COLO668 (cell line): Measurements from ENCODE around the gene SLC6A18.

ENCODE experiments used
- DNase-seq: peaks from one replicate; lab custom pipeline; 2025; ENCODE audit not compliant: unreplicated experiment; lab: John Stamatoyannopoulos, UW

Gene SLC6A18, protein sequence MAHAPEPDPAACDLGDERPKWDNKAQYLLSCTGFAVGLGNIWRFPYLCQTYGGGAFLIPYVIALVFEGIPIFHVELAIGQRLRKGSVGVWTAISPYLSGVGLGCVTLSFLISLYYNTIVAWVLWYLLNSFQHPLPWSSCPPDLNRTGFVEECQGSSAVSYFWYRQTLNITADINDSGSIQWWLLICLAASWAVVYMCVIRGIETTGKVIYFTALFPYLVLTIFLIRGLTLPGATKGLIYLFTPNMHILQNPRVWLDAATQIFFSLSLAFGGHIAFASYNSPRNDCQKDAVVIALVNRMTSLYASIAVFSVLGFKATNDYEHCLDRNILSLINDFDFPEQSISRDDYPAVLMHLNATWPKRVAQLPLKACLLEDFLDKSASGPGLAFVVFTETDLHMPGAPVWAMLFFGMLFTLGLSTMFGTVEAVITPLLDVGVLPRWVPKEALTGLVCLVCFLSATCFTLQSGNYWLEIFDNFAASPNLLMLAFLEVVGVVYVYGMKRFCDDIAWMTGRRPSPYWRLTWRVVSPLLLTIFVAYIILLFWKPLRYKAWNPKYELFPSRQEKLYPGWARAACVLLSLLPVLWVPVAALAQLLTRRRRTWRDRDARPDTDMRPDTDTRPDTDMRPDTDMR

DNA sequence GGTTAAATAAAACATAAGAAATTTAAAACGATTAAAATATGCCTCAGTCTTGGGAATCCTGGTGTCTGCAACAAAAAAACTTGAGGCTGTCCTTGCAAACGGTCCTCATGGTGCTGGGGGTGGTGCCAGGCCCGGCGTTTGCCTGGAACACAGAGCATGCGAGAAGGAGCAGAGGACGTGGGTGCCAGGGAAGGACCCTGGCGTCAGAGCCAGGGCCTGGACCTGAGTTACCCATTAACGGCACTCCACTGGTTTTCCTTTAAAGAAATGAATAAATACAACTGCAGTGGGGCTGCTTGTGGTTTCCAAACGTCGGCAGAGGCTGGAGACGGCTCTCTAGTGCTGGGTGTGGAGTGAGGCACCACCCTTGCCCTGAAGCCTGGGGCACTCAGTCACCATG, at the start of gene SLC6A18:
TSS of gene SLC6A18 (plus strand) at position 301 of the 400 bp plus-strand sequence. CDS start at position 398, 97 bp downstream.
- DNase-seq, result no peak

DNA sequence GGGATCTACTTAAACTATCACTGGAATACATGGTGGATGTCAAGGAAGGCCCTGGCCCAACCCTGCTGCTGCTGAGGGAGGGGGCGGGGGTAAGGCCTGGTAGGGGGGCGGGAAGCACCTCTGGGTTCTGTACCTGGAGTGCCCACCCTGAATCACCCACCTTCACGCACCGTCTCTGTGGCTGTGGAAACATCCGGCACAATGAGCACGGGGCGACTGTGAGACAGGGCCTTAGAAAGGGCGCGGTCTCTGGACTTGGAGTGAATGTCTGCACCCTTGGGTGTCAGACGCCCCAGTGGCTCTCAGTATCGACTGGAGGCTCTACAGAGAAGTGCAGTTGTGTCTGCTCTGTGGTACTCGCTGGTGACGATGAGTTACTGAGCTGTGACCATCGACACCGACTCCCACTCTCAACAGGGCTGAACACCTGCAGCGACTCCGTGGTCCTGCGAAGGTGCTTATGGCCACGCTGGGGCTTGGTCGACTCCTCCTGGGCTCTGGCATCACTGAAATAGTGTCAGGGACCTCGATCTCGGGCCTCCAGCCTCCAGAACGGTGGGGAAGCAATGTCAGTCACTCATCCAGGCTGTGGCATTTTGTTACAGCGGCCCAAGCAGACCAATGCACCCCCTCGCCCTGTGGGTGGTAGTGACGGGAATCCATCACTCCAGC, 49.2 kb upstream of the SLC6A18 start:
- no peak for DNase-seq

DNA sequence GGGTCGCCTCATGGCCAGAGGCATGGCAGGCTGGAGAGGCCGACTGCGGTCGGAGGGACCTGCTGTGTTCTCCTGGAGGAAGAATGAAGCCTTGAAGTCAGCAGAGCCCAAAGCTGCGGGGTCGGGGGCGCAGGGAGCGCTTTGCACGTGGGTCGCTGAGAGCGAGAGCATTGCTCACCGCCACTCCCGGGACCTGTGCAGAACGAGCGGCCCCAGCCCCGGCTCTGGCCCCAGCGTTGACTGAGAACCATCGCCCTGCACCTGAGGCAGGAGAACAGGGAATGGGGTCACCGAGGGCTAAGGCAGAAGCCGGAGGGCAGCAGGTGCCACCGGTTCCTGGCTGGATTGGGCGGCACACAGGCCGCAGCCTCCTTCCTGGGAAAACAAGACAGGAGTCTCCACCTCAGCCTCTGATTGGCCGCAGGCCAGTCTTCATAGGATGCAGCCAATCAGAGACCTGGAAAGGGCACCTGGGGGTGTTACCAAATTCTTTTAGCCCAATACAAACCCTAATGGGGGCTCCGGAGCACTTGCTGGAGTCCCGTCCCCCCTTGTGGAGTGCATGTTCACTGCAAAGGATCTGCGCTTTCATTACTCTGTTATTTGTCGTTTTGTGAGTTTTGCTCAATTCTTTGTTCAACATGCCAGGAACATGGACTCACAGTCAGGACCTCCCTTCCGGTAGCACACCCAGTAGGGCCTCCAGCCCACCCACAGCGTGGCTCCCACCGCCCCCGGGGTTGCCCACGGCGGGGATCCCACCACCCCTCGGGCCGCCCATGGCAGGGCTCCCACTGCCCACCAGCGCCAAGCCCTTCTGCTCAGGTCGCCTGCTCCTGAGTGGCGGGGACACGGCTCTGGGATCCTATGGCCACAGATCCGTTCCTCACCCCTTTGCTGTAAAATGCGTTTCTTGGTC, 48.4 kb upstream of the SLC6A18 start:
- no peak for DNase-seq

DNA sequence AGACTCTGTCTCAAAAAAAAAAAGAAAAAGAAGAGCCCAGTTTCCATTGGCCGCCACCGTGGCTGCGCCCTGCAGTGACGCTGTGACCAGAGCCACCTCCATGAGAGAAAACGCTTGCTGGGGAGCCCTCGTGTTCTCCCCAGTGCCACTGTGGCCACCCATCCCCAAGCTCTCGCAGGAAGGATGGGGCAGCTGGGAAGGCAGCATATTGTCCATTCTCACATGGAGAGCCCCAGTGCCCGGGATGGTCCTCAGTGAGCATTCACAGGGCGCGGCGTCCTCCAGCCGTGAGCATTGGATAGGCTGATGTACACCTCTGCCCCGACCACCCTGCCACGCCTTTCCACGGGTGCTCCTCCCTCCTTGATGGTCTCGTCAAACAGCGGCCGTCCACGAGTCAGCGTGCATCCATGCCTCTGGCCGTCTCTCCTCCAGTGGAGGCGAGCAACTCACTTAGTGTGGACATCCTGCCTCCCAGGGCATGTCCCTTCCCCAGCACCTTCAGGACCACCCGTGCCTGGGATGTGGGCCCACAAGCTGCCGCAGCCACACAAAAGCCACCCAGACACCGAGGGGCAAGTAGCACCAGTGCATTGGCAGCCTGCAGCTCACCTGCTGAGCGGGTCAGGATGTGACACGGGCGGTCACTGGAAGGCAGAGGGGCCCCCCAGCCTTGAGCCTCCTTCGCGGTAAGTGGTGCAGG, 47.2 kb upstream of the SLC6A18 start:
- DNase-seq, result no peak

DNA sequence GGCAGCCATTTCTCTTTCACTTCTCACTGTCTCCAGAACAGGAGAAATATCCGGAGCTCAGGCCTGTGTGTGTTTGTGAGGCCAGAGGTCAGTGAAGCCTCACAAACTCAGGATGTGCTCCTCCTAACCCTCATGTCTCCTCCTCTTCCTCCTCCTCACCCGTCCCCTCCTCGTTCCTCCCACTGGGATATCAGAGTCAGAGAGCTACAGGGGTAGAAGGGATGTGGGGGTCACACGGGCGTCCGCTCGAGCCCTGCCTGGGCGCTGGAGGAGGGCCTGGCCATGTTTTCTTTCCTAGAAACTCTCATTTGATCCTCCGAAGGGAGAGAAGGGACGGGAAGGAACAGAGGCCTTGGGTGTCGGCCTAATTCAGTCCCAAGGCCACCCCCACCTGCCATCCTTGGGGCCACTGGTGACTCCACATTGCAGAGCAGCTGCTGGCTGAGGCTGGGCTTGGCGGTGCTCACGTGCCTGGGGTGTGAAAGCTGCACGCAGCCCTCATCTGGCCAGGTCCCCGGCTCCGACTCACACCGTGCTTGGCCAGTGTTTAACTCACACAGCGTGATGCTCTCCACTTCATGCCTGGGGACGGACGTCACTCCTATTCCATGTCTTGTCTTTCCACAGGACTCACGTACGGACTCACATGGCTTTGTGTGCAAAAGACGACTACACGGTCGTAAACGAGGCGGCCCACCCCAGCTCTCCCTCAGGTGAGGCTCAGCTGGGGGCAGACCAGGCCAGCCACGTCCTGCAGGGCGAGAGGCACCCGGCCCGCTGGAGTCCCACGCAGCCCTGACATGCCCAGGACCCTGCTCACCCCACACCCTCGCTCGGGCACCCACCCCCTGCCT, 46.4 kb upstream of the SLC6A18 start:
- DNase-seq, result no peak

DNA sequence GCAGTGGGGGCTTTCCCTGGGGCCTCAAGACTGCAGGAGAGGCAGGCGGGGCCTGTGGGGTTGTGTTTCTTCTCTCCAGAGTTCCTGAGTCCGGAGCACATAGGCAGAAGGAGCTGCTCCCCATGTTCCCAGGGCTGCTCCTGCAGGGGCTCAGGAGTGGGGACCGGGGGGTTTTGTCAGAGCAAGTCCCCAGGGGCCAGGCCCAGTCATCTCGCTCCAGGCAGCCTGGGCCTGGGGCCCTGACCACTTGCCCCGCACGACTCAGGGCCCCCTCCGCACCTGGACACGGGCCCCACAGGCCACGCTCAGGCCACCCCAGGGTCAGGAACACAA, 45.8 kb upstream of the SLC6A18 start:
- DNase-seq, result no peak

DNA sequence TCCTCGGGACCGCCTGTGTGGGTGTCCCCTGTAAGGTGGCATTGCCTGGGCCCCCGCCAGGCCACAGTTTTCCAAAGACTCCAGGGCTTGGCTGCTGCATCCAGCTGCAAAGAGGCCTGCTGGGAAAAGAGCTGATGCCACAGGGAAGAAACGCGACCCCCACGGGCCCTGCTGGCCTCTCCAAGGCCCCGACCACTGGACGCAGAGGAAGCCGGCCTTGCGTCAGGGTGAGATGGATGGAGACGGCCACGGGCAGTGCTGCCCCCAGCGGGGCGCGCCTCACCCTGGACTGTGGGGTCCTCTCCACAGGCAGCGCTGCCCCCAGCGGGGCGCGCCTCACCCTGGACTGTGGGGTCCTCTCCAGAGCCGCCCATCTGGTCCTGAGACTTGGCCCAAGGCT, 45.1 kb upstream of the SLC6A18 start:
- DNase-seq, result no peak

DNA sequence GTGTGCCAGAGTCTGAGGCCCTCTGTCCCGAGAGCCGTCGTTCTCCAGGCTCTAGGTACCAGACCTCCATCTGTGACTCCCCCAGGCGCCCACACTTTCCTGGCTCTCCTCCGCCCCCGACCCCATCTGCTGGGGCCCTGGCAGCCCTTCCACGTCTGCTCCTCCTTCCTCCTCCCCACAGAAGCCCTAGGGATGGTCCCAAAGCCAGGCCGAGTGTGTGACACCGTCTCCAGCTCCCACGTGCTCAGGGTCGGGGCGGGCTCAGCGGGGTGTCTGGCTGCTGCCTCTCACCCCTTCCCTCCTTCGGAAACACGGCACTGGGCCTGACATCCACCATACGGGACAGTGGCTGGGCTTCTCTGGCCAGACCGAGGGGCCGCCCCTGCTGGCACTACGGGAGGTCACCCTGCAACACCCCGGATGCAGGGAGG, 44.3 kb upstream of the SLC6A18 start:
- DNase-seq, result no peak

DNA sequence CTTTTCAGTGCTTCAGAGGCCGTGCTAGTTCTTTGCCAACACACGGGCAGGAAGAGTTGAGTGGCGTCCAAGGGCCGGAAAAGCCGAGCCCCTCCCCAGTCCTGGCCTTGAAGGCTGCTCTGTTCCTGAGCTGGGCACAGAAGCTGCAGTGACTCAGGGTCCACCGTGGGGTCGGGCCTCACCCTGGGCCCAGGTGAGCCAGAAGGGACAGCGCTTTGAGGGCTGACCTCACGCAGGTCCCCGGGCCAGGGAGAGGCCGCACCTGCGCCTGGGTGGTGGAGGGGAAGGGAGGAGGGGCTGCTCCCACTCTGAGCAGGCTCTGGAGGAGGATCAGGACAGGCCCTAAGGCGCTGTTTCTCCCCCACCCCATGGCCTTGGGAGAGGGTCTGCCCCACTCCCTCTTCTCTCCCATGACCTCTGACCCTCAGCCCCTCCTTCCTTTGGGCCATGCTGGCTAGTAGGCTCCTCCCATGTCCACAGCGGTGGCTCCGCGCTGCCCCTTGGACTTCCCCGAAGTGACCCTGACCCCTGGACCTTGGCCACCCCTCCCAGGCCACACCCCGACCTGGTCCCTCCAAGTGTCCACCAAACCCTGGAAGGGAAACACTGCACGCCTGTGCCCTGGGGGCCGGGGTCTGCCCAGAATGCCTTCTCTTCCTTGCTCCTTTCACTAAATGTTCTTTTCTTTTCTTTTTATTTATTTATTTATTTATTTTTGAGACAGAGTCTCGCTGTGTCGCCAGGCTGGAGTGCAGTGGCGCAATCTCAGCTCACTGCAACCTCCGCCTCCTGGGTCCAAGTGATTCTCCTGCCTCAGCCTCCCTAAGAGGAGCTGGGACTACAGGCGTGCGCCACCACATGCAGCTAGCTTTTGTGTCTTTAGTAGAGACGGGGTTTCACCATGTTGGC, 43.5 kb upstream of the SLC6A18 start:
- no peak for DNase-seq

DNA sequence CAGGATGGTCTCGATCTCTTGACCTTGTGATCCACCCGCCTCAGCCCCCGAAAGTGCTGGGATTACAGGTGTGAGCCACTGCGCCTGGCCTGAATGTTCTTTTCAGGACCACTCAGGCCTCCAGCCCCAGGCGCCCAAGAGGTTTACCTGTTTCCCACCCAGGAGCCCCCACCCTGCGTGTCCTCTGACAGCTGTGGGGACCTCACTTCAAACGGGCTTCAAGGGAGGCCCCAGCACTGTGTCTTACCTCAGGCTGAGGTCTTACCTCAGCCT, 42.9 kb upstream of the SLC6A18 start:
- DNase-seq, result no peak

DNA sequence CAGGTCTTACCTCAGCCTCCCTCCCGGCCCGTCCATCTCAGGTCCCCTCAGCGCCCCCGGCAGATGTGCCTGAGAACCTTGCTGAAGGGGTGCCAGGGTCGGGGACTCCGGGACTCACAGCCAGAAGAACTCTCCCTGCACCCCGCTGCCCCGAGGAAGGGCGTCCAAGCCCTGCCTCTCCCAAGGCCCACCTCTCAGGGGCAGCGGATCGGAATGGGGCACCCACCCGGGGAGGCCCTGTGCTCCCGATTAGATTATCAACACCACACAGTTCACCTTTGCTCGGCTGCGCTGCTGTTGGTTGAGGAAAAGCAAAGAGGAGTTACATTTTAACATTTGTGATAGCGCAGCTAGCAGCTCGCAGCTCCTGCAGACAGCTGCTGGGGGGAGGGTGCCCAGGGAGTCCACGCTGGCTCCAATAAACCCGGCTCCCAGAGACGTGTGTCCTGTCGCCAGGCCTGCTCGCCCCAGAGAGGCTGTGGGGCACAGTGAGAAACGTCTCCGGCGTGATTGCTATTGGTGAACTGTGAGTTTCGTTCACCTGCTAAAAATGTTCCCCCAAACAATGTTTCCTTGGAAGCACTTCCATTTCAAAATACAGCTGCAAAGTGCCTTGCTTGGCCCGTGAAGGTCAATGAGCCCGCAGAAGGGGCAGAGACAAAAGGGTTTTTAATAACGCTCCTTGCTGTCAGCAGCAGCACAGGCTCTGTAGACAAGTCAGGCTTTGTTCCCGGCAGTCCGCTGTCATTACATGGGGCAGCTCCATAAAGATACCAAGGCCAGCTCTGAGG, 42.4 kb upstream of the SLC6A18 start:
- DNase-seq, result peak; percentile 38

DNA sequence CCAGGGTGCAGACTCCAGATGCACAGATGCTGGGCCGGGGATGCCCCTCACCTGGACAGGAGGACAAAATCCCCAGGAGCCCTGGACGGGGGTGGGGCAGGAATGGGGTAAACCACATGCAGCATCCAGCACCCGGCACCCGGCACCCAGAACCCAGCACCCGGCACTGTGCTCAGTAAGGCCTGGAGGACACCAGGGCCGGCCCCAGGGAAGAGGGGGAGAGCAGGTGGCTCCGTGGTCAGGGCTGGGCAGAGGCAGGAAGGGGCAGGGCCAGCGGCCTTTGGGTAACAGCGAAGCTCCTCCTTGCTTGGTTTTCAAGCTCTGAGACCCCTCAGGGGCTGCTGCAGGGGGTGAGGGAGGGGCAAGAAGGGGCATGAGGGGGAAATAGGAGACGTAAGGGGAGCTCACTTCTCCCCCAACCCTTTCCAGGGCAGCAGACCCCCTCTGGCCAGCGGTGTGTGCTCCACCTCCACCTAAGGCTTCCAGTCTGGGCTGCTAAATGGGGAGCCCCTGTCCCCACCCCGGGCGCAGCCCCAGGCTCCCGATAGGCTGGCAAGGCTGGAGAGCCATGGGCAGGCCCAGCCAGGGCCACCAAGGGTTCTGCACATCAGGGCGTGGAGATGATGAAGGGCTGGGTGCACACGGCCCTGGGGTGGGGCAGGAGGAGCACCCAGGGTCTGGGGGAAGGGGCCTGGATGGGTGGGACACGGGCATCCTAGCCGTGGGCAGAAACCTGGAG, 41.6 kb upstream of the SLC6A18 start:
- no peak for DNase-seq

DNA sequence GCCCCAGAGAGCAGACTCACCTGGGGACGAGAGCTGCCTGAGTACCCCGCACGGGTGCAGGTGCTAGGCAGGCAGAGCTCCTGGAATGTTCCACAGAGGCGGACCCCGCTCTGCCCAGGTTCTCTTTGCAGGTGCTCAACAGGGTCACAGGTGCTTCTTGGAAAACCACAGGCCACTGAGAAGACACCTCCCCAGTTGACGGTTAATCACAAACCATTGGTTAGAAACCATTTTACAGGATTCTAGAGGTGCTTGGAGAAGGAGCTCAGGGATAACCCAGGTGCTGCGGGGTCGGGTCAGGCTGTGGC, 41.1 kb upstream of the SLC6A18 start:
- DNase-seq, result no peak

DNA sequence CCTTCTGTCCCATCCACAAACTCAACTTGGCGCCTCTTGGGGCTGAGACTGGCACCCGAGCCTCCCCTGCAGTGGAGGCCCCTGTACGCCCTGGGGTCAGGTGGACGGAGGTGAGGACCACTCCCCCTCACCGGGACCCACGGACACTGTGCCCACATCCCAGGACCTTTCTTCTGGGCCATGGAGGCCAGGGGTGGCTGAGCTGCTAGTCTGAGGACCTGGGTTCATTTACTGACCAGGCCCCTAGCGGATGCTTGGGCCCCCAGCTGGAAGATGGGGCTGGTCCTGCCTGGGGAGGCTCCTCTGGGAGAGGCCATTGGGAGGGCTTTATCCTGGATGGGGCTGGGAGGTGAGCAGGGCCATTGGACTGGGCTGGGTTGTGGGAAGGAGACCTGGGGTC, 40.7 kb upstream of the SLC6A18 start:
- DNase-seq, result no peak

DNA sequence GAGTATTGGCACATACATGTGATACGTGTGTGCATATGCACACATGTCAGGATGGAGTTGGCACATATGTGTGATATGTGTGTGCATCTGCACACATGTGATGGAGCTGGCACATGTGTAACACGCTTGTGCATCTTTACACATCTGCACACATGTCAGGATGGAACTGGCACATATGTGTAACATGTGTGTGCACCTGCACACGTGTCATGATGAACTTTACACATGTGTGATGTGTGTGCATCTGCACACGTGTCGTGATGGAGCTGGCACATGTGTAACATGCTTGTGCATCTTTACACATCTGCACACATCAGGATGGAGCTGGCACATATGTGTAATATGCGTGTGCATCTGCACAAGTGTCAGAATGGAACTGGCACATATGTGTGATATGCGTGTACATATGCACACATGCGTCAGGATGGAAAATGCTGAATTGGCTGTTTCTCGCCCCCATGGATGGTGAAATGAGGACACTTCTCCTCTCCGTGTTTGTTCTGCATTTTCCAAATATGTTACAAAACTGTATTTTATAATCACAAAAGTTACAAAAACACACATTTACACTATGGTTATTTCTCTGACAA, 40.0 kb upstream of the SLC6A18 start:
- no peak for DNase-seq

DNA sequence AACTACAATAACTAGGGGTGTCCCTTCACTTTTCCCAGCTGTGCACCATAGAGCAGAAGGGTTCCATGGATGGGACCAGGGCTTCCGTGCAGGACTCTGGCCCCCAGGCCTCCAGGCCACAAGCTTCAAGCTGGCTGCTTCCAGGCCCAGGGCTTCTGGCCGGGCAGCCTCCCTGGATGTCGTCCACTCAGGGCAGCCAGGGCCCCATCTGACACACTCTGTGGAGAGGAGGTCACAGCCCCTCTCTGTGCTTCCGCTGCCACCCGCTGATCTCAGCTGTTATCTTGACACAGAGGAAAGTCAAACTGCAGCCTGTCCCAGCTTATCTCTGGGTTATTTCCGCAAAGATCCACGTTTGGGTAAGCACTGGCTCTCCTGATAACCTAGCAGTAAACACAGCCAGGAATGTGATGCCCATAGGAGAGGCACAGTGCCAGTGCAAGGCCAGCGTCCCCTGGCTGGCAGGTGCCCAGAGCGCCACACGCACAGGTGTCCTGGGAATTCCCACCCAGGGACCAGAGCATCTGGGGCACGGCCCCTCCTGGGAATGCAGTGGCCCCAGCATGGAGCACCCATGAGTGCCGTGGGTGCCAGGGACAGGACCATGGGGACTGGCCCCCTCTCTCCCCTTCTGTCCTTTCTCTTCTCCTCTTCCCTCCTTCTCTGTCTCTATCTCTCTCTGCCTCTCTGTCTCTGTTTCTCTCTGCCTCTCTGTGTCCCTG, 39.4 kb upstream of the SLC6A18 start:
- DNase-seq, result no peak
